ENCODE data around the gene NCAM2.

- TF ChIP-seq CTCF (IDR thresholded peaks at IDR 0.05) (no peak), POLR2A (IDR thresholded peaks at IDR 0.05) (peak in 1 of 2 donors; percentile 42)
These were observed at the start of gene NCAM2 for GRCh38 chr21:20997636-20998455.

Data from heart left ventricle (tissue), 13 donors.